Amniotic stem cell (primary cell): ENCODE data around the gene WSCD2.

ENCODE experiments used
- DNase-seq: peaks from one replicate; lab custom pipeline; 2025; lab: John Stamatoyannopoulos, UW

The WSCD2 gene

DNA sequence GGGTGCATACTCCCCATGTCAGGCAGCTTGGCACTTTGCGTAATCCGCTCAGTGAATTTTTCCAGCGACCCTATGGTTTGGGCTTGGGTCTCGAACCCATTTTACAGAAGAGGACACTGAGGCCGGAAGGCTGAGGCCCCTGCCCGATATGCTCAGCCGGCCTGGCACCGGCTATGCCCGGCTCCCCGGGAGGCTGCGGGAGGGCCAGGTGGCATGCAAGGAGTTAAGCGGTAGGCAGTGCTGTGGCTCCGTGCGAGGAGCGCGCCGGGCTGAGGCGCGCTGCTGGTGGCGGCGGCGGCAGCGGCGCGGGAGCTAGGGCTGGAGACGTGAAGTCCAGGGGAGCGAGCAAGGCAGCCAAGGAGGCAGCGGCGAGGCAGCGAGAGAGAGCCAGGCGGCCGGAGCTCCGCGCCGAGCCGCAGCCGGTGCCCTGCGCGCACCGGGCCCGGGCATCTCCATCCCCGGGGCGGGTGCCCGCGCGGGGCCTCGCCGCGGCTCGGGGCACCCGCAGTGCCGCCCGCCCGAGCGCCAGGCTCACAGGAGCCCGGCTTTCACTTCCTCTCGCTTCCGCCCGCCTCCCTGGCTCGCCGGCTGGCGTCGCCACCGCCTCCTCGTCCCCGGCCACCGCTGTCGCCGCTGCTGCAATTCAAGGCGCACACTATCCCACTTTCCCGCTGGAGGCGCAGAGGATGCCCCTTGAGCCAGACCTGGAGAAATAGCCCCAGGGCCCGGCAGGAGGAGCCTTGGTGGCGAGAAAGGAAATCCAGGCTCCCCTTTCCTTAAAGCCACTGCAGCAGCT lies at the start of gene WSCD2:
TSS of gene WSCD2 (plus strand) at position 272 of the 796 bp plus-strand sequence. CDS start 66,545 bp downstream, outside the sequence.
- no peak for DNase-seq

DNA sequence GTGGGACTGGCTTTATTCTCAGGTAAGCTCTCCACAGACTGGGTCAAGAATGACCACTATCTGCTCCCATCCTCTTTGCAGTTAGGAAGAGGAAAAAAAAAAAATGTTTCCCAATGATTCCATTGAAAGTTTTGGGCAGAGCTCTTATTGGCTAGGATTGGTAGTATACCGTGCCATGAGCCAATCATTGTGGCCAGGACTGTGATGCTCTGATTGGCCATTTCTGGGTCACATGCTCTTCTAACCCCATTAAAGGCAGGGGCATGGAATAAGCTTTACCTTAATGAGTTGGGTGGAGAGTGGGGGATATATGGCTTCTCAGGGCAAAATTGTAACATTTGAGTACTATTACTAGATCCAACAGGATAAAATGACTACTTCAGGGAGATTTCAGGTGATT lies 49.4 kb upstream of the WSCD2 start:
- DNase-seq = no peak

DNA sequence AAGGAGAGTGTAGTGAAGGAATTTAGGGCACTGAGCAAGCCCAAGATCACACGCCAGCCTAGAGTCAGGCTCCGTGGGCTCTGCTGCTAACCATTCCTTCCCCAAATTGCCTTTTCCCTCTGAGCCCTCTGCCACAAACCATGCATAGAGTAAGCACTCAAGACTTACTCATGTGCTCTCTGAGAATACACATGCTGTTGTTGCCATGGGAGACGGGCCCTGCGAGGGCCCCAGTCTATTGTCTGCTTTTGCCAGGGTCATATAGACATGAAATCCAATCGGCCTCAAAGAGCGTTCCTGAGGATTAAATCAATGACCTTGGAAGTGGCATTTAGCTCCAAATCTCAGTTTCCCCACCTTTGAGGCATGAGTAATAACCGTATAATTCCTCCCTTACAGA lies 48.7 kb upstream of the WSCD2 start:
- no peak for DNase-seq

DNA sequence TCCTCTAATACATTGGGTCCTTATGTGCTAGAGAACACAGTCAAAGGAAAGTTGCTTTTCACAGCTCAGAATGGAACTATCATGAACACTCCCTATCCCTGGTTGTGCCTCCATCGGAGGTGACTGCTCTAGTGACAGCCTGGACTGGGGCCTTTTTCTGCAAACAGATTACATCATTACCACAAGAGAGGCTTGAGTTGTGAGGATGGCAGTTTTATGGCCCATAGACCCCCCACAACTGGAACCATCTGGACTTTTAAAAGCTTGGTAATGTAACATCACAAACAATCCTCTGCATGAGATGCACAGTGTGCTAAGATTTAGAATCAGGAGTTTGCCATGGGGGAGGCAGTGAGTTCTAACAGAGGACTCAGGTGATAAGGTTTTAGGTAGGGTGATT lies 46.6 kb upstream of the WSCD2 start:
- no peak for DNase-seq

DNA sequence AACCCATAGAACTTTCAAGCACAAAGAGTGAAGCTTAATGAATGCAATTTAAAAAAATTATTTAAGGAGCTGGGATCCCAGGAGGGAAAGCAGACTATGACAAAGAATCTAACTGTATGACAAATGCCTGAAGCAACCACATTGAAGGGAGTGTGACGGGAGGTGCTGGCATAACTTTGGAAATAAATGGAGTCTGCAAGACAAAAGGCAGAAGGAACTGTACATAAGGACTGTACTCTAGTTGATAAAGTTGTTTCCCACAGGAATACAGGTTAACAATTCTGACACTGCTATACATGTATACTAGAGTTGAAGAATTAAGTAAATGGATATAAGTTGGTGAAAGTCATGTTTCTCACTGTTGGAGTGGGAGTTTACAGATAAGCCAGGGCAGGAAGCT lies 41.2 kb upstream of the WSCD2 start:
- DNase-seq = no peak

DNA sequence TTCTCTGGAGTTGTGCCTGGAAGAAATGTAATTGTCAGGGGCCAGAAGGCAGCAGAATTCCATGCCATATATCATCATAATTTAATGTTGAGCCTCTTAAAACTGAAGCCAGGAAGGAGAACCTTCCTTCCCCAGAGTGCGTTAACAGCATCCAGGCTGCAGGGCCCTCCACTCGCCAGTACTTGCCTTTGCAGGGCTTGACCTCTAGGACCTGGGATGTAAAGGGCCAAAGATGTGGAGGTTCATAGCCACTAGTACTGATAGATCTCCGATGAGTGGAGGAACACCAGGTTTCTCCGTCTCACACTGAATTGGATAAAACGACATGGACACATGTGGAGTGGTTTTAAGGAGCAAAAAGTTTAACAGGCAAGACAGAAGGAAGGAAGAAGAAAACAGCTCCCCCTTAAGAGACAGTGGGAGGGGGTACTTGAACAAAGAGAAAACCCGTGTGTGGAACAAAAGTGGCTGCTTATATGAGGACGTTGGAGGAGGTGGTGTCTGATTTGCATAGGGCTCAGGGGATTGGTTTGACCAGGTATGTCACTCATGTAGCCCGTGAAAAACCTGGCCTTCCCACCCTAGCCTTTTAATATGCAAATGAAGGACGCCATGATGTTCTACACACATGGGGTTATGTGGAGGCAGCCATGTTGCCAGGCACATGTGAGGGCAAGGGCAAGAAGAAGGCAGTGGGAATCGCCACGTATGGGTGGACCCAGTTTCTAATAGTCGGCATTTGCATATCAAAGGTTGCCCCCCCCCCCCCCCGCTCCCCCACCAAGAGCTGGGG lies 38.8 kb upstream of the WSCD2 start:
- no peak for DNase-seq

DNA sequence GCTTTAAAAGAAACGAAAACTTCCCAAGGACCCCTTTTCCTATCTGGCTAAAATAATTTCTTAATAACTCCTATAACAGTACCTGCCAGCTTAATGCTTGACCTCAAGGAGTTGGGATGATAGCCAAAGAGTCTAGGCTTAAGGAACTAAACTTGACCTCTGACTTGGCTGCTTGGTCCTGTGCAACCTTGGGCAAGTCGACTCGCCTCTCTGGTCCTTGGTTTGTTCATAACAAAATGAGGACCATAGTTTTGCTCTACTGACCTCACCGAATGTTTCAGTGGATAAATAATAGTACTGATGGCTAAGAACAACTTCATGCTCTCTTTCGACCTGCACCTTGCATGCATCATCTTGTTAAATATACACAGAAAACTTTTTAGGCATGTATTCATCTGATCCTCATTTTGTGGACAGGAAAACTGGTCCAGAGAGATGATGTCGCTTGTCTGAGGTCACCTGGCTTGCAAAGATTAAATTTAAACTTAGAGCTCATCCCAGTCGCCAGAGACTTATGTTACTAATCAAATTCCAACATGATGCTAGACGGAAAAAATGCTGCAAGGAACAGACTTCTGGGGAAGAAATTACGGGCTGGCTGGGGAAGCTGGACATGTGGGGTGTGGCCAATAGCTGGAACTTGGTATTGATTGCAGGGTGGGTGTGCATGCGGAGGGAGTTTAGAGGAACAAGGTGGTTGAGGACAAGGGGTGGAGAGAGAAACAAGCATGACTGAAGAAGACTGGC lies 38.0 kb upstream of the WSCD2 start:
- DNase-seq = no peak

DNA sequence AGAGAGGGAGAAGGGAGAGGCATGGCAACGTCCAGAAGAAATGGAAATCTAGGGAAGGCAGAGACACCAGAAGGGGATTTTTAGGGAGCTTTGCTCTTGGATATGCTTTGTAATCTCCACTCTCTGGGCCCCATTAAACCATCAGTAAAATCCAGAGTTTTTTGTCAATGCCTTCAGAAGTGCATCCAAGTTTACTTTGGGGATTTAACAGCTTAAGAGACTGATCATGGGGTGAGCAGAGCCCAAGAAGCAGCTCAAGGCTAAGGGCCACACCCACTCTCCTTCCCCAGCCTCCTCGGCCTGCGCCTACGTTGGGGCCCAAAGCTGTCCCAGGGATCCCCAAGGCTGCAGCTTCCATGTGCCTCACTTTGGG lies 37.4 kb upstream of the WSCD2 start:
- no peak for DNase-seq

DNA sequence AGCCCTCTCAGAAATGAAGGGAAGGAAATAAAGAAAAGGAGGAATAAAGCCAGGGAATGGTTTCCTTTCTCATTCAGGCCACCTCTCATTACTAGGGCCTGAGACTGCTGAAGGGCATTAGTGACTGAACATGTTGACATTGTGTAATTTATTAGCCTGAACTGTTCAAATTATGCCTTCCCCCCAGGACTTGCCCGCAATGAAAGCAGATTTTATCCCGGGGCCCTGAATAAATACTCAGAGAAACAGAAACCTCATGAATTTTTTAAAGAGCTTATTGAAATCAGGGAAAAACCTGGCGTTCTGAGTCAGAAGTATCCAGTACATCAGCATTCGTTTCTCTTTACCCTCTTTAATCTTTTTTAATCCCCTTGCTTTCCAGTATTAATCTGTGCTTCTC lies 35.9 kb upstream of the WSCD2 start:
- DNase-seq = no peak

DNA sequence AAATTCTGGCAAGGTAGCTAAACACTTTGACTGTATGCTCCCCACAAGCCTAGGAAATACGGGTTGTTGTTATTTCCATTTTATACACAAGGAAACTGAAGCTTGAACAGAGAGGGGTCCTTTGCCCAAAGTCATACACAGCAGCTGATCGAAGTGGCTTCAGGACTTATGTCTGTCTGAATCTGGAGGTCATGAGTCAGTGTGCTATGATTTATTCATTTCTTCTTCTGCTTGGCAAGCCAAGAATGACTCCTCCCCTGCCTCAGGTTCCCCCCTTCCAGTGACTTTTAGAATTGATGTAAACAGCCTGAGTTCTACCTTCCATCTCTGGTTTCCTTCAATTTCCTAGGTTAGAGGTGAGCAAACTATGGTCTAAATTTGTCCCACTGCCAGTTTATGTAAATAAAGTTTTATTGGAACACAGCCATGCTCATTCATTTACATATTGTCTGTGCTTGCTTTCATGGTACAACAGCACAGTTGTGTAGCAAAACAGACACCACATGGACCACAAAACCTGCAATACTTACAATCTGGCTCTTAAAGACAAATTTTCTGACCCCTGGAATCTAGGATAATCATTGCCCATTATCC lies 34.9 kb upstream of the WSCD2 start:
- DNase-seq = no peak

DNA sequence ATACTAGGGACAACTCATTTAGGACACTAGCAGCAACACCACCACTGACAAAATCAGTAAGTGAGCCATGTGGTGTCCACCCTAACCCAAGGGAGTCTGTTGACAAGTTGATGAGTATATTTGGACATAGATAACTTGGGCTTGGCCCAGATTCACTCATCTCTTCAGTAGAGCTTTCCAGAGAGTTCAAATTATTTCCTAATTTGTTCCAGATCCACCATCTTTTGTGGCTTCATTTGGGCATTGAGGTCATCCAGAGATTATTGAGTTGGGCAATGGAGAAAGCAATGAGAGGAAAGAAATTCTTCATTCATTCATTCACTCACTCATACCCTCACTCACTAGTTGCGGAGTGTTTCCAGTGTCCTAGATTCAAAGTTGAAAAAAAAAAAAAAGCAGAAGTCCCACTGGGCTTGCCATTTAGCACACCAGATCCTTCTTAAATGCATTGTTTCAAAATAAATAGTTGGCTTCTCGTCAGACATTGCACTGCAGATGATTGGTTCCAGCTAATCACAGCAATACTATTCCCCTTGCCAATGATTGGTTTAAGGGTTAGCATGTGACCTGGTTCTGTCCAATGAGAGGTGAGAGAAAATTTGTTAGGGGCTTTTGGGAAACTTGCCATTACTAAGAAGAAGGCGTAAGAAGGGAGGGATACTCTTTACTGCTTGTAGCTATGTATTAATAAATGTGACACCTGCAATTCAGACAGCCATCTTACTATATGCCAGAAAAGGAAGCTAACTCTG lies 31.8 kb upstream of the WSCD2 start:
- DNase-seq = no peak

DNA sequence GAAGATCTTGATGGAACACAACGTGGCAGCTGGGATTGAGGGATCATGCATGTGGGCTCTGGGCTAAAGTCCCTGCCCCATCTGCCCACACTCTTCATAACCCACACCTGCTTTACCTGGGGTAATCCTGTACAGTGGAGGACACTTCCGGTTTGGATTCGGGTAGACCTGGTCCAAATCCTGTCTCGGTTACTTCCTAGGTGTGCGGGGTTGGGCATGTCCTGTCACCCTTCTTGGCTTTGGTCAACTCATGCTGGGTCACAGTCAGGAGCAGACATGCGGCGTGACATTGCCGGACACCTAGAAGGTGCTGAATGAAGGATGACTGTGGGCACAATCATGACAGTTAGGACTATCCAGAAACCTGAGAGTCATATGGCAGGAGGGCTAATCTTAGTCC lies 30.7 kb upstream of the WSCD2 start:
- DNase-seq = no peak

DNA sequence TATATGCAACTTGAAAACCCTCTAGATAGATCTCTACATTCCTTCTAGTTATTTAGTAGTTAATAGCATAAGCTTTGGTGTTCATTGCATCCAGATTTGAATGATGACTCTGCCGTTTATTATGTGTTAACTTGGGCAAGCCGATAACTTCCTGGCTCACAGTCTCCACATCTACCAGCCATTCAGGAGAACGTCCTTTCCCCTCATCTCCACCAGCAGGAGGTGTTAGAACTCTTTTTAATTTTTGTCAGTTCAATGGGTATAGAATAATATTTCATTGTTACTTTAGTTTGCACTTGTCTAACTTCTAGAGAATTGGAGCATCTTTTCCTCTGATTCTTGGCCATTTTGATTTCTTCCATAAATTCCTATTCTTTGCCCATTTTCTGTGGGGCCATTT lies 30.0 kb upstream of the WSCD2 start:
- no peak for DNase-seq

DNA sequence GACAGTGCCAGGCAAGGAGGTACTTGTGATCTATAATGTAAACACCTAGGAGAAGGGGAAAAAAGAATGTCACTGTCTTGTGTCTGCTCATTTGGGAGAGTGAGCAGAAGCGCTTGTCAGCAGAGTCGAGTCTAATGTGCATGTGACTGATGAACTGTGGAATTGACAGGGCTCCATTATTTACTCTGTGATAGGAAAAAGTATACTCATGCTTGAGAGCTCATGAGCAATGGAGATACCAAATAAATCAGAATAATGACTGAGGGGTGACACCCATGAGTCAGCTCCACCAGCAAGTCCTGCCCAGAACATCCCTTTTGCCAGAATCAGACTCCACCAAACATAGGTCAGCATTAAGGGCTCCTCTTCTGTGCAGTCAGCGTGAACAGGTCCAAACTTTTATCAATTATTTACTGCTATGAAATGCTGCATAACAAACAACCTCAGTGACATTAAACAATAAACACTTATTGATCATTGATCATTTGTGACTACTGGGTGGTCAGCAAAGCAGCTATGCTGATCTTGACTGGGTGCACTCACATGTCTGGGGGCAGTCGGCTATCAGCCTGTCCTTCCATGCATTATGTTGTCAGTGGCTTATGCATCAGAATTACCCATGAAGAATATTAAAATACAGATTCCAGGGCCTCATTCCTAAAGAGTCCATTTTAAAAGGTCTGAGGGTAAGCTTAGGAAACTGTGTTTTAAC lies 29.2 kb upstream of the WSCD2 start:
- DNase-seq = no peak

DNA sequence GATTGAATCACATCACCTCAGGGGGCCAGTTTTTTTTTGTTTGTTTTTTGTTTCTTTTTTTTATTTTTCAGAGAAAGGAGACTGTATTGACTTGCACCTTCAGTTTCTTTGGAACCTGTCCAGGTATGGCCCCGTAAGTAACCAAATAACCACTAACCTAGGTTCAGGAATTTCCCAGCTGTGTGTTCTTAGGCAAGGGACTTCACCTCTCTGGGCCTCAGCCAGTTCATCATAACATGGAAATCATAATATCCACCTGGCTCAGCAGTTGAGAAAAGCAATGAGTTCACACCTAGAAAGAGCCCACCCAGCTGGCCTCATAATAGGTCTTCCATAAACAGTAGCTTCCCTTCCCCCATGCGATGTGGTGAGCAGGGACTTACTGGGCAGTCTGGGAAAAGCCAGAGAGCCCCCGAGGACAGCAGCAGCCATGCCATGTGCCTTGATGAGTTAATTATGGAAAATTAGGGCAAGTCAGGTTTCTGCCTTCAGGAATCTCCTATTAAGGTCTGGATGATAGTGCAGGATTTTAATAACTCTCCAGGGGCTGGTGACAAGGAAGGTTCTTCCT lies 27.4 kb upstream of the WSCD2 start:
- DNase-seq = no peak

DNA sequence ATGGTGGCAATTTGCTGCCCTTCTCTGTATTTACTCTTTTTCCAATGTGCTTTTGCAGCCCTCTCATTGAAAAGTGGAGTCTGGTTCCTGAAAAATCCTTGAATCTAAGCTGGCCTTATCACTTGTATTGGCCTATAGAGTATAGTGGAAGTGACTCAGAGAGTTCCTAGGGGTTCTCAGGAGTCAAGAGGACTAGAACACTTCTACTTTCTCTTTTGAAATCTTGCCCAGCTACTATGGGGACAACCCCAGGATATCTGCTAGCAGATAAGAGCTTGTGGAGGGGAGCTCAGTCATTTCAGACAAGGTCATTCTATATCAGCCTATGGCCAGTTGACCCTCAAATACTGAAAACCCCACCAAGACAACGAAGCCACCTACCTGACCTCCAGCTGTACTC lies 26.7 kb upstream of the WSCD2 start:
- DNase-seq = no peak

DNA sequence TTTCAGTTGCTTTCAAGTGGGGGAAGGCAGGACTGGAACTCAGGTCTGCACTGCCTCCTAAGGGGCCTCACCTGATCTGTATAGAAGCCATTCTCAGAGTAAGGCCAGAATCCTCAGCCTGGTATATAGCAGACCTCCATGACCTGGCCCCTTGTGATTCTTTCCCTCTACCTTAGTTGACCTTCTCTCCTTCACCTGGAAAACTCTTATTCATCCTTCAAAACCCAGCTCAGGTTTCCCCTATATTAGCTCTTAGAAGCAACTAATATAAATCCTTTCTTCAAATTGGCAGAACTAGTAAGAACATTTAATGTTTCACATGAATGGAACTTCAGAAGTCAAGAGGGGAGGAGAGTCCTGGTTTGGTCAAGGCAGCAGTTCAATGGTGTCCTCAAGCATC lies 26.0 kb upstream of the WSCD2 start:
- no peak for DNase-seq

DNA sequence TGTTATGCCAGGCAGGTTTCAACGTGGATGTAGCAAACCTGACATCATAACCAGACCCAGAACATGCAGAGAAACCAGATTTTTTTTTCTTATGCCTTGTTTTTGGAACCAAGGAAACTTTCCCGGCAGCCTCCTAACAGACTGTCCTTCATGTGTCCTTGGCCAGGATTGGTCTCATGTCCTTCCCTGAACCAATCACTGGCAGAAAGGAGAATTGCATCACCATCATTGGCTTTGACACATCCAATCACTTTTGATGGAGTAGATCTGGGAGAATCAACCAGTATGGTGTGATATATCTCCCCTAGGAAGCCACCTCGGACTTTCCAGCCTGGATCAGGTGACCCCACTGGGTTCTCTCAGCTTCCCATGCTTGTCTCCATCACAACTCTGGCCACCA lies 25.6 kb upstream of the WSCD2 start:
- no peak for DNase-seq

DNA sequence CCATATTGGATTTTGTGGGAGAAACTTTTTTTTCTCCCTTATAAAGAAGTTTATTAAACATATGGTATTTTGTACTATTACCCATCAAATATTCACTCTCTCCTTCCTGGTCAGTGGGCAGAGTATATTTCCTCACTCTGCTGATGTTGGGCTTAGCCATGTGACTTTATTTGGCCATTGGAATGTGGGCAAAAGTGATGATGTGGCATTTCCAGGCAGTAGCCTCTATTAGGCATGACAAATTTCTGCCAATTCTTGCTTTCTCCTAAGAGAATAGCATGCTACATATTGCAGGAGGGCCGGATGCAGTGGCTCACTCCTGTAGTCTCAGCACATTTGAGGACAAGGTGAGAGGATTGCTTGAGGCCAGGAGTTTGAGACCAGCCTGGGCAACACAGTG lies 24.4 kb upstream of the WSCD2 start:
- DNase-seq = no peak

DNA sequence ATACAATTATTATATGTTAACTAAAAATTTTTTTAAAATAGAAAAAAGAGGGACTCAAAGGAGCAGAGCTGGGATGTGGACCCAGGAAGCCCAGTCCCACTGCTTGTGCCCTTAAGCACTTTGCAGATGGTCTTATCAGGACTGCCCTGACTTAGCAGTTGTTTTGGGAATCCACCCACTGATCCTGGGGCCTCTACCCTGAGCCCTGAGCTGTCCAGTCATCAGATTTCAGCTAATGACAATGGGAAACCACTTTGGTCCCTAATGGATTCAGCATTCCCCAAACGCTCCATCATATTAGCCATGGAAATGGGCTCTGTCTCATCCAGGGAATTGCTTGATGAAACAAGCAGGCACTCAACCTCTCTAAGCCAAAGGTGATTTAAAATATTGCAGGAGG lies 22.5 kb upstream of the WSCD2 start:
- DNase-seq = no peak

DNA sequence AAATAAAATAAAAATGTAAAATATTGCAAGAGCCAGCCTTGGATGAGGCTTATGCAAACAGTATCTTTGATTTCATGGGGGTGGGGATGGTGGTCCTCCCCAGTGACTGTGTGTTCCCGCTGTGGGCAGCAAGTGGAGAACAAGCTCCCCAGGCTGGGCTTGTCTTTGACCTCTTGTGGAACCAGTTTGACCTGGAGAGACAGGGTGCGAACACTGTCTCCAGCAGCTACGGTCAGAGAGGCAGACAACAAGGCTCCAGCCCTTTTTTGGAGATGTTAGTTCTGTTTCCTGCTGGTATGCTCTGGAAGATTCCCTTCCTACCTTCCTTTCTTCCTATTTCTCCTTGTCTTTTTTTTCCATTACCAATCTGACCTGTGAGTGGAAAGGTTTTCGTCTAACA lies 21.8 kb upstream of the WSCD2 start:
- DNase-seq = no peak
